ENCODE measurements around the gene TMEM176A. TPM values are rescaled to one million over a fixed set of nuclear protein-coding genes. Genes with fewer than 3 reads are reported as not detected.

TMEM176A gene
- total RNA-seq, 1 donor from 2014 or later: not detected

DNA sequence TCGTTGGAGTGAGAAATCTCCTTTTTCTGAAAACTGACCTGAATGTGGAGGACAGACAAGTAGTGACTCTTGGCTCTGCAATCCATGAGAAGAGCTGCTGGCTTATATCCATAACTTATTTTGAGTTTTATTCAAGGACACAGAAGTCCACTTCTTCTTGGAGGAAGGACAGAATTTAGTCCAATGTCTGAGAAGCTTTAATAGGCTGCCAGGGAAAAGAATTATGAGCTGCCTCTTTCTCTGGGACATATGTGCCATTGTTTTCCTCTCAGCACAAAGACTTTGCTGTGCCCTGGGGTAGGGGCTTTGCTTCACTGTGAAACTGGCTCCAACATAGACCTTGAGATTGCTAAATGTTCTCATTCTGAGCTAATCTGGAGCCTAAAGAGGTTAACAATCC is 31.3 kb downstream of the TMEM176A start:
- no peak overlapping the region for H2AFZ ChIP-seq (ENCODE audit: low read depth, low read length)
- H3K4me3 ChIP-seq (ENCODE audit: insufficient read depth, low read depth, low read length): no peak overlapping the region
- peaks cover 4% of the 10 kb centered on the region for H3K9me3 ChIP-seq (ENCODE audit: insufficient read depth, low read depth, low read length)
- no peaks in the 10 kb centered on the region for H3K36me3 Mint-ChIP-seq (ENCODE audit: low read depth, unreplicated experiment)
- H3K27me3 Mint-ChIP-seq (ENCODE audit: low read depth, unreplicated experiment): no peaks in the 10 kb centered on the region
- H3K27ac ChIP-seq (ENCODE audit: low read depth, low read length): no peak overlapping the region
- H3K4me2 ChIP-seq (ENCODE audit: low read length): no peak overlapping the region
- DNase-seq (ENCODE audit: low read depth) (no peak), FAIRE-seq (peak; percentile 13)
- H3K9ac ChIP-seq (ENCODE audit: low read length): no peak overlapping the region
- no peaks in the 10 kb centered on the region for H3K4me1 ChIP-seq (ENCODE audit: insufficient read depth, low read length)
- no peak for TF ChIP-seq EZH2 (IDR thresholded peaks at IDR 0.05; ENCODE audit: insufficient read depth, low read length)
- no peak for TF ChIP-seq CTCF (IDR thresholded peaks at IDR 0.05; ENCODE audit: insufficient read depth, low read depth, low read length)
- no peaks in the 10 kb centered on the region for H3K4me1 Mint-ChIP-seq (ENCODE audit: low read depth, unreplicated experiment)
- no peak overlapping the region for H3K27ac Mint-ChIP-seq (ENCODE audit: unreplicated experiment)
- peaks cover 5% of the 10 kb centered on the region for H3K9me3 Mint-ChIP-seq (ENCODE audit: unreplicated experiment)
- no peak overlapping the region for H3K4me3 Mint-ChIP-seq (ENCODE audit: unreplicated experiment)
- no peaks in the 10 kb centered on the region for H3K79me2 ChIP-seq (ENCODE audit: insufficient read depth, low read length)
- H3K27me3 ChIP-seq (ENCODE audit: insufficient read depth, low read length): no peaks in the 10 kb centered on the region
- H3K36me3 ChIP-seq (ENCODE audit: insufficient read depth, low read length): no peaks in the 10 kb centered on the region
- H4K20me1 ChIP-seq (ENCODE audit: insufficient read depth, low read length): no peaks in the 10 kb centered on the region

GRCh38 chr7:150835019-150835418 is 34.5 kb downstream of the TMEM176A start:
- H3K4me3 Mint-ChIP-seq (ENCODE audit: unreplicated experiment): no peak overlapping the region
- no peaks in the 10 kb centered on the region for H3K27me3 ChIP-seq (ENCODE audit: insufficient read depth, low read length)
- no peaks in the 10 kb centered on the region for H3K36me3 Mint-ChIP-seq (ENCODE audit: low read depth, unreplicated experiment)
- H3K4me1 Mint-ChIP-seq (ENCODE audit: low read depth, unreplicated experiment): no peaks in the 10 kb centered on the region
- H3K4me3 ChIP-seq (ENCODE audit: insufficient read depth, low read depth, low read length): no peak overlapping the region
- H3K27ac ChIP-seq (ENCODE audit: low read depth, low read length): no peak overlapping the region
- no peak overlapping the region for H3K4me2 ChIP-seq (ENCODE audit: low read length)
- no peaks in the 10 kb centered on the region for H3K36me3 ChIP-seq (ENCODE audit: insufficient read depth, low read length)
- FAIRE-seq: no peak
- H3K27me3 Mint-ChIP-seq (ENCODE audit: low read depth, unreplicated experiment): peaks cover 4% of the 10 kb centered on the region
- H3K9ac ChIP-seq (ENCODE audit: low read length): no peak overlapping the region
- DNase-seq (ENCODE audit: low read depth): no peak
- H3K9me3 Mint-ChIP-seq (ENCODE audit: unreplicated experiment): peaks cover 3% of the 10 kb centered on the region
- no peak overlapping the region for H2AFZ ChIP-seq (ENCODE audit: low read depth, low read length)
- H3K79me2 ChIP-seq (ENCODE audit: insufficient read depth, low read length): no peaks in the 10 kb centered on the region
- peaks cover 4% of the 10 kb centered on the region for H3K9me3 ChIP-seq (ENCODE audit: insufficient read depth, low read depth, low read length)
- TF ChIP-seq CTCF (IDR thresholded peaks at IDR 0.05; ENCODE audit: insufficient read depth, low read depth, low read length) (no peak), EZH2 (IDR thresholded peaks at IDR 0.05; ENCODE audit: insufficient read depth, low read length) (no peak)
- H3K4me1 ChIP-seq (ENCODE audit: insufficient read depth, low read length): no peaks in the 10 kb centered on the region
- no peak overlapping the region for H3K27ac Mint-ChIP-seq (ENCODE audit: unreplicated experiment)
- H4K20me1 ChIP-seq (ENCODE audit: insufficient read depth, low read length): no peaks in the 10 kb centered on the region

DNA sequence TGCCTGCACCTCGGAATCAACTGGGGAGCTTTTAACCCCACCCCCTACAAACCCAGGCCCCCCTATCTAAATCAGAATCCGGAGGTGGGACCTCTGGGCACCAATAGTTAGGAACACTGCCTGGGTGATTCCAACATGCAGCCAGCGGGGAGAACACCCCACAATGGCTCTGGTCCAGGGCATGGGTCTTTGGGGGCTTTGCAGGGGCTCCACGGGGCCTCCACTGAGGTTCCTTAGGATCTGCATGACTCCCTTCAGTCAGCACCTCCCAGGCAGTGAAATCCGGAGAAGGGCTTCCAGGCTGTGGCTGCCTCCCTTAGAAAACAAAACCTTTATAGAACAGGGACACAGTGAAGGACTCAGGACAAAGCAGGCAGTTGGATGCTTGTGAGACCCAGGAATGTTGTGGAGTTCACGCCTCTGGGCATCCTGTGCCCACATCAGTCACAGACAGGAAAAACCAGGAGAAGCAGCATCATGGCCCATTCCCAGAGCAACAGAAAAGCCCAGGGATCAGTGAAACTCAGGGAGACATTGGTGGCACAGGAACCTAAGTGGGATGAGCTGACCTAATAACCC is 35.2 kb downstream of the TMEM176A start:
- Mint-ChIP-seq H3K27me3 (ENCODE audit: low read depth, unreplicated experiment) (peaks cover 4% of the 10 kb centered on the region), H3K36me3 (ENCODE audit: low read depth, unreplicated experiment) (no peaks in the 10 kb centered on the region), H3K4me3 (ENCODE audit: unreplicated experiment) (no peak overlapping the region), H3K4me1 (ENCODE audit: low read depth, unreplicated experiment) (peaks cover 2% of the 10 kb centered on the region), H3K27ac (ENCODE audit: unreplicated experiment) (no peak overlapping the region), H3K9me3 (ENCODE audit: unreplicated experiment) (peaks cover 3% of the 10 kb centered on the region)
- Histone ChIP-seq H3K4me1 (ENCODE audit: insufficient read depth, low read length) (no peaks in the 10 kb centered on the region), H3K9me3 (ENCODE audit: insufficient read depth, low read depth, low read length) (peaks cover 4% of the 10 kb centered on the region), H2AFZ (ENCODE audit: low read depth, low read length) (no peak overlapping the region), H3K4me3 (ENCODE audit: insufficient read depth, low read depth, low read length) (no peak overlapping the region), H3K4me2 (ENCODE audit: low read length) (no peak overlapping the region), H3K27me3 (ENCODE audit: insufficient read depth, low read length) (no peaks in the 10 kb centered on the region), H3K36me3 (ENCODE audit: insufficient read depth, low read length) (no peaks in the 10 kb centered on the region), H3K9ac (ENCODE audit: low read length) (no peak overlapping the region), H3K79me2 (ENCODE audit: insufficient read depth, low read length) (no peaks in the 10 kb centered on the region), H4K20me1 (ENCODE audit: insufficient read depth, low read length) (no peaks in the 10 kb centered on the region), H3K27ac (ENCODE audit: low read depth, low read length) (no peak overlapping the region)
- no peak for DNase-seq (ENCODE audit: low read depth)
- no peak for FAIRE-seq
- TF ChIP-seq CTCF (IDR thresholded peaks at IDR 0.05; ENCODE audit: insufficient read depth, low read depth, low read length) (no peak), EZH2 (IDR thresholded peaks at IDR 0.05; ENCODE audit: insufficient read depth, low read length) (no peak)

Measured in astrocyte (in vitro differentiated cells and primary cell).